Testis (tissue), 2 donors: ENCODE results near the gene VWA2.

Experiments
- CTCF ChIP-seq, 3 experiments: fragments of 450-650 bp in 2 of 3; fragments of 200-600 bp in 1 of 3; sonication (generic) in 1 of 3; IDR thresholded peaks; one replicate each; pipeline ENCODE4 v1.5.1; 2016 to 2019; ENCODE audit warnings: antibody characterized with exemption in 3 of 3, mild to moderate bottlenecking in 2 of 3, moderate library complexity in 1 of 3
- POLR2A ChIP-seq: fragments of 450-650 bp; IDR thresholded peaks from one replicate; pipeline ENCODE4 v1.6.1; 2017; ENCODE audit warnings: antibody characterized with exemption, mild to moderate bottlenecking, moderate library complexity

- TF ChIP-seq CTCF (IDR thresholded peaks at IDR 0.05): no peak
- no peak for TF ChIP-seq POLR2A
These were observed 3.2 kb downstream of the VWA2 start for GRCh38 chr10:114242235-114242634.
